GM23248 (cell line): ENCODE data around the gene NOSIP.

Experiments used
- EZH2 ChIP-seq: fragments of 200-600 bp; sonication (generic); IDR thresholded peaks from 2 replicates; pipeline ENCODE4 v1.6.1; 2018; ENCODE audit warnings: antibody characterized with exemption, mild to moderate bottlenecking; ENCODE audit not compliant: insufficient read depth, poor library complexity, severe bottlenecking
- EZH2phosphoT487 ChIP-seq: fragments of 200-600 bp; sonication (generic); IDR thresholded peaks from 2 replicates; pipeline ENCODE4 v1.6.1; 2018; ENCODE audit warnings: antibody characterized with exemption, moderate library complexity, mild to moderate bottlenecking, low read depth; ENCODE audit not compliant: insufficient read depth

- TF ChIP-seq EZH2 (no peak), EZH2phosphoT487 (no peak)
Observed at GRCh38 chr19:49597703-49597974, 17.3 kb upstream of the NOSIP start.
